HepG2 (cell line): ENCODE measurements around the gene IQCE. TPM values are rescaled to one million over a fixed set of nuclear protein-coding genes. Genes with fewer than 3 reads are reported as not detected.

Experiments used
- ATAC-seq: fragments of 200-7000 bp; cut with Tn5 transposase; 3 replicates; pipeline ENCODE4 v1.9.1; 2020; ENCODE audit warnings: mild to moderate bottlenecking, moderate library complexity
- BruUV-seq: library from RNA; stranded (reverse); fragments of 400-500 nt; replicated peaks from 2 replicates; lab custom pipeline; 2021; lab: Mats Ljungman, UMichigan
- CTCF ChIA-PET: fragments of 300-600 bp; formaldehyde crosslinking; extraction: SDS; loops from one replicate; lab custom pipeline; 2021; ENCODE audit warnings: low total read pairs, inconsistent platforms, low intra/inter-chr PET ratio; lab: Yijun Ruan, JAX
- POLR2A ChIA-PET: fragments of 350-600 bp; sonication (Branson Sonifier 250); formaldehyde crosslinking; loops from one replicate; lab custom pipeline; 2020; ENCODE audit warnings: antibody characterized with exemption, inconsistent platforms; lab: Yijun Ruan, JAX
- DNase-seq: peaks from one replicate; pipeline ENCODE4 v3.0.0-alpha.2; 2015; ENCODE audit warnings: low spot score
- FAIRE-seq: peaks from 3 replicates; lab custom pipeline; 2011; peaks lifted over from hg19 to GRCh38; lab: Jason Lieb, UNC
- H2AFZ ChIP-seq: one replicate; pipeline ENCODE4 v1.6.1; 2011; ENCODE audit warnings: low read length, inconsistent platforms
- H3K27ac ChIP-seq: fragments of 300-600 bp; 3 replicates; pipeline ENCODE4 v1.8.0; 2011; ENCODE audit warnings: mixed run types, mild to moderate bottlenecking, mixed read lengths, low read length, inconsistent platforms; ENCODE audit not compliant: insufficient read depth; ENCODE audit errors: extremely low read length
- H3K27me3 ChIP-seq, 2 experiments: fragments of 200-600 bp in 1 of 2; 2 replicates in 1 of 2; 3 replicates in 1 of 2; pipeline versions ENCODE4 v1.6.0 to v1.8.0; 2011; ENCODE audit warnings: low read length in 2 of 2, mild to moderate bottlenecking in 2 of 2, moderate library complexity in 2 of 2, inconsistent platforms in 1 of 2; ENCODE audit not compliant: insufficient read depth in 2 of 2, control insufficient read depth in 1 of 2
- H3K36me3 ChIP-seq, 2 experiments: fragments of 200-600 bp in 1 of 2; replicated peaks in 1 of 2; 2 replicates in 1 of 2; 3 replicates in 1 of 2; pipeline versions ENCODE4 v1.5.1 to v1.8.0; 2011; ENCODE audit warnings: low read length in 2 of 2, inconsistent platforms in 1 of 2; ENCODE audit not compliant: insufficient read depth in 2 of 2, control insufficient read depth in 1 of 2
- H3K4me1 ChIP-seq: 2 replicates; pipeline ENCODE4 v1.5.1; 2012; ENCODE audit warnings: low read length, inconsistent platforms; ENCODE audit not compliant: insufficient read depth
- H3K4me2 ChIP-seq: 2 replicates; pipeline ENCODE4 v1.6.0; 2011; ENCODE audit warnings: low read depth, low read length, inconsistent platforms
- H3K4me3 ChIP-seq, 3 experiments: fragments of 200-600 bp in 1 of 3; sonication (generic), shearing (Covaris generic) in 1 of 3; replicated peaks in 1 of 3; 2 replicates each; pipeline ENCODE4 v1.5.1; 2011 to 2016; ENCODE audit warnings: low read length in 3 of 3, inconsistent platforms in 2 of 3, low read depth in 2 of 3, mild to moderate bottlenecking in 2 of 3, control low read depth in 1 of 3, mixed read lengths in 1 of 3; ENCODE audit not compliant: insufficient read depth in 1 of 3
- H3K79me2 ChIP-seq: one replicate; pipeline ENCODE4 v1.6.1; 2011; ENCODE audit warnings: low read length, inconsistent platforms; ENCODE audit not compliant: insufficient read depth
- H3K9ac ChIP-seq: 2 replicates; pipeline ENCODE4 v1.6.0; 2011; ENCODE audit warnings: mild to moderate bottlenecking, low read depth, low read length, inconsistent platforms; ENCODE audit not compliant: insufficient read depth
- H3K9me3 ChIP-seq: 2 replicates; pipeline ENCODE4 v1.5.1; 2012; ENCODE audit warnings: mild to moderate bottlenecking, low read length
- H4K20me1 ChIP-seq: 2 replicates; pipeline ENCODE4 v1.6.0; 2011; ENCODE audit warnings: inconsistent platforms, mild to moderate bottlenecking, low read length, moderate library complexity; ENCODE audit not compliant: insufficient read depth
- AGO2 ChIP-seq: fragments of 200-400 bp; formaldehyde crosslinking; optimal IDR thresholded peaks from 2 replicates; pipeline ENCODE3; 2017; ENCODE audit warnings: mild to moderate bottlenecking, low read depth, low read length, moderate library complexity
- HNRNPL ChIP-seq: fragments of 200-400 bp; formaldehyde crosslinking; IDR thresholded peaks from 2 replicates; pipeline ENCODE4 v1.6.1; 2017; ENCODE audit warnings: mild to moderate bottlenecking, low read depth, low read length
- MZF1 ChIP-seq: sonication (generic); formaldehyde crosslinking; IDR thresholded peaks from 2 replicates; pipeline ENCODE4 v1.8.1; 2023; ENCODE audit warnings: mild to moderate bottlenecking, missing genetic modification reagents, borderline replicate concordance
- RXRA ChIP-seq: sonication (generic); formaldehyde crosslinking; IDR thresholded peaks from 2 replicates; pipeline ENCODE4 v1.5.1; 2020; ENCODE audit warnings: missing genetic modification reagents
- ZNF10 ChIP-seq: sonication (generic); formaldehyde crosslinking; IDR thresholded peaks from 2 replicates; pipeline ENCODE4 v1.4.0; 2020; ENCODE audit warnings: mild to moderate bottlenecking, low read depth, missing genetic modification reagents, borderline replicate concordance
- ZNF225 ChIP-seq: sonication (generic); formaldehyde crosslinking; IDR thresholded peaks from 2 replicates; pipeline ENCODE4 v1.4.0; 2020; ENCODE audit warnings: mild to moderate bottlenecking, missing genetic modification reagents
- ZNF282 ChIP-seq: fragments of 450-650 bp; IDR thresholded peaks from 2 replicates; pipeline ENCODE4 v1.6.1; 2018; ENCODE audit not compliant: partially characterized antibody
- ZNF687 ChIP-seq: sonication (generic); formaldehyde crosslinking; IDR thresholded peaks from 2 replicates; pipeline ENCODE4 v1.5.1; 2020; ENCODE audit warnings: mild to moderate bottlenecking, missing genetic modification reagents, moderate library complexity
- WGBS: methylation state at CpG from one replicate; pipeline ENCODE4 v1.1.6; 2017; ENCODE audit warnings: low lambda C conversion rate; 5-methylcytosine and 5-hydroxymethylcytosine counted together
- in situ Hi-C: cut with HindIII; loops from 2 replicates; pipeline ENCODE4 v1.10.0; 2017; ENCODE audit warnings: low pct_unique_long_range_greater_than_20kb; ENCODE audit not compliant: extremely low pct_ligation_motif_present
- intact Hi-C: fragments of 100-400 bp; cut with micrococcal nuclease; formaldehyde crosslinking; loops from one replicate; pipeline ENCODE4 v1.10.0; 2022; ENCODE audit not compliant: unreplicated experiment
- polyA plus RNA-seq, 8 experiments: library from polyadenylated mRNA; depleted of rRNA in 3 of 8; stranded (reverse) in 7 of 8; unstranded in 1 of 8; fragments of >200 nt; fragmentation: Illumina TruSeq in 4 of 8; extraction: Trizol in 4 of 8; gene quantifications; 2 replicates each; pipeline versions ENCODE4 v1.2.1 to v1.2.3, GENCODE V29; 2011 to 2016; ENCODE audit warnings: low read depth in 4 of 8, missing spikeins in 1 of 8, mixed read lengths in 1 of 8; ENCODE audit not compliant: insufficient read depth in 1 of 8
- total RNA-seq, 5 experiments: library from RNA; depleted of rRNA; stranded (reverse); fragments of >200 nt; fragmentation: Illumina TruSeq; extraction: Trizol; gene quantifications; 2 replicates each; pipeline ENCODE4 v1.2.3, GENCODE V29; 2016; ENCODE audit warnings: low read depth in 1 of 5

The IQCE gene
- total and polyA plus RNA-seq, 2 of the 13 experiments (the other 11 are each of a cell fraction or from before 2014, with no cell fraction given) = 1.5 to 2.5 TPM

GRCh38 chr7:2647594-2648172, 88.9 kb downstream of the IQCE start:
- no peak overlapping the region for H3K27ac ChIP-seq
- peaks cover 11% of the 10 kb centered on the region for H3K4me1 ChIP-seq
- FAIRE-seq (no peak), DNase-seq (no peak), ATAC-seq (no peak)
- CTCF ChIA-PET = no interaction called here
- no peak overlapping the region for H3K4me2 ChIP-seq
- in situ Hi-C loops = loop anchor here (10.0 kb wide), 1 partner anchor 83 kb away; no protein-coding TSS in a partner anchor
- H3K27me3 ChIP-seq = no peaks in the 10 kb centered on the region
- peaks cover 32% of the 10 kb centered on the region; the same call in 1 of the 2 replicates for H4K20me1 ChIP-seq
- WGBS = 96% methylated on average over 5 of the region's 15 CpGs
- H3K36me3 ChIP-seq = peaks cover 19 to 32% of the 10 kb centered on the region in 2 experiments; a peak in 4 of 5 replicates
- peaks cover 12% of the 10 kb centered on the region for H3K79me2 ChIP-seq
- POLR2A ChIA-PET = no interaction called here
- H2AFZ ChIP-seq = no peak overlapping the region
- H3K9ac ChIP-seq = no peak overlapping the region
- intact Hi-C loops = no loop called here
- H3K4me3 ChIP-seq = no peak overlapping the region
- no peaks in the 10 kb centered on the region for H3K9me3 ChIP-seq
- BruUV-seq = no TSS peak
- no peak for TF ChIP-seq ZNF10
- peak; percentile 34; the same call in 1 of the 2 replicates for TF ChIP-seq ZNF687 (CRISPR knock-in tag)
- TF ChIP-seq AGO2 = peak; percentile 52
- 0 out of 2 replicates have a peak, but pooled peaks have one; percentile 6 for TF ChIP-seq HNRNPL
- TF ChIP-seq ZNF282 = no peak
- peak; percentile 5; the same call in 1 of the 2 replicates for TF ChIP-seq RXRA
- no peak for TF ChIP-seq MZF1 (CRISPR knock-in tag)
- no peak for TF ChIP-seq ZNF225
